ENCODE data around the gene IL22RA1. TPM values are rescaled to one million over a fixed set of nuclear protein-coding genes. Genes with fewer than 3 reads are reported as not detected.

The IL22RA1 gene
- total RNA-seq, 1 experiment from 2014 or later, result 0.13 TPM

- Mint-ChIP-seq H3K27me3 (ENCODE audit: low read depth) (peaks cover 4% of the 10 kb centered on the region; the same call in 1 of the 2 replicates), H3K36me3 (ENCODE audit: insufficient read depth in 1 of 3, low read depth in 3 of 3) (peaks cover 0 to 7% (median 0%) of the 10 kb centered on the region in 3 experiments; a peak in 2 of 7 replicates), H3K4me1 (peaks cover 11 to 27% of the 10 kb centered on the region in 2 experiments), H3K4me3 (no peak overlapping the region), H3K27ac (no peak overlapping the region), H3K9me3 (peaks cover 0 to 3% of the 10 kb centered on the region in 2 experiments; a peak in 1 of 5 replicates)
- Histone ChIP-seq H3T11ph (ENCODE audit: low read length) (no peak overlapping the region), H3K4me2 (ENCODE audit: insufficient read depth, insufficient read length, low read length) (no peak overlapping the region), H3K4ac (ENCODE audit: low read depth, low read length) (no peak overlapping the region), H3K4me1 (ENCODE audit: insufficient read depth, low read length) (no peaks in the 10 kb centered on the region; the same call in 1 of the 2 replicates), H3K27ac (ENCODE audit: insufficient read length, low read depth, low read length) (no peak overlapping the region), H3K56ac (ENCODE audit: insufficient read length, low read depth, low read length) (no peak overlapping the region), H2AK5ac (ENCODE audit: insufficient read length, low read length) (no peak overlapping the region), H4K8ac (replicated peaks; ENCODE audit: insufficient read length, low read depth, low read length) (no peak overlapping the region), H4K20me1 (ENCODE audit: control insufficient read depth, insufficient read depth, insufficient read length) (no peaks in the 10 kb centered on the region), H4K91ac (ENCODE audit: insufficient read length, low read depth, low read length) (no peak overlapping the region), H3K79me2 (ENCODE audit: insufficient read depth, low read length) (peaks cover 3% of the 10 kb centered on the region; the same call in 1 of the 2 replicates), H2AFZ (ENCODE audit: low read length) (no peak overlapping the region), H3K9ac (ENCODE audit: extremely low read depth, insufficient read length, low read length) (no peak overlapping the region), H3K18ac (ENCODE audit: insufficient read length, low read depth, low read length) (no peak overlapping the region), H3K23ac (ENCODE audit: insufficient read length, low read depth, low read length) (no peak overlapping the region), H2BK5ac (ENCODE audit: insufficient read length, low read length) (no peak overlapping the region), H3K79me1 (ENCODE audit: insufficient read depth, low read depth, low read length, poor library complexity, severe bottlenecking) (no peaks in the 10 kb centered on the region), H2BK20ac (ENCODE audit: low read depth, low read length, poor library complexity, severe bottlenecking) (no peak overlapping the region), H2BK12ac (ENCODE audit: insufficient read length, low read depth, low read length) (no peak overlapping the region), H3K23me2 (ENCODE audit: insufficient read length, low read depth, low read length, poor library complexity, severe bottlenecking) (peaks cover 11% of the 10 kb centered on the region), H3K27me3 (ENCODE audit: insufficient read depth, low read length) (no peaks in the 10 kb centered on the region; the same call in 1 of the 2 replicates), H2BK120ac (ENCODE audit: low read depth, low read length, poor library complexity, severe bottlenecking) (no peak overlapping the region), H3K14ac (ENCODE audit: insufficient read depth, low read length) (no peak overlapping the region), H2BK15ac (ENCODE audit: low read depth, low read length) (no peak overlapping the region), H3K9me3 (ENCODE audit: control insufficient read depth, low read depth, low read length) (no peaks in the 10 kb centered on the region), H4K5ac (ENCODE audit: insufficient read length, low read depth, low read length) (no peak overlapping the region)
- WGBS (ENCODE audit: extremely low coverage, insufficient read length, low lambda C conversion rate), result no CpG with 5 or more reads among the region's 4 CpGs
- DNase-seq, result no peak
- no peak for TF ChIP-seq CTCF (conservative IDR thresholded peaks at IDR 0.05)
Measured at GRCh38 chr1:24185076-24185475, 42.1 kb upstream of the IL22RA1 start.

All from H9 (cell line).